Measurements from ENCODE around the gene EPS8. TPM values are rescaled to one million over a fixed set of nuclear protein-coding genes. Genes with fewer than 3 reads are reported as not detected.

The EPS8 gene
- total RNA-seq, 1 experiment from 2014 or later: 133 TPM

GRCh38 chr12:15602051-15602672, 187.0 kb downstream of the EPS8 start:
- DNase-seq (ENCODE audit: low read depth): peak; percentile 96
- in situ Hi-C loops (cut with HindIII; ENCODE audit: low pct_unique_long_range_greater_than_20kb, low sequenced_read_pairs): no loop called here

GRCh38 chr12:15601210-15601800, 187.9 kb downstream of the EPS8 start:
- peak; percentile 91 for DNase-seq (ENCODE audit: low read depth)
- in situ Hi-C loops (cut with HindIII; ENCODE audit: low pct_unique_long_range_greater_than_20kb, low sequenced_read_pairs): no loop called here

GRCh38 chr12:15600223-15600935, 188.8 kb downstream of the EPS8 start:
- in situ Hi-C loops (cut with HindIII; ENCODE audit: low pct_unique_long_range_greater_than_20kb, low sequenced_read_pairs): no loop called here
- DNase-seq (ENCODE audit: low read depth): peak; percentile 73

DNA sequence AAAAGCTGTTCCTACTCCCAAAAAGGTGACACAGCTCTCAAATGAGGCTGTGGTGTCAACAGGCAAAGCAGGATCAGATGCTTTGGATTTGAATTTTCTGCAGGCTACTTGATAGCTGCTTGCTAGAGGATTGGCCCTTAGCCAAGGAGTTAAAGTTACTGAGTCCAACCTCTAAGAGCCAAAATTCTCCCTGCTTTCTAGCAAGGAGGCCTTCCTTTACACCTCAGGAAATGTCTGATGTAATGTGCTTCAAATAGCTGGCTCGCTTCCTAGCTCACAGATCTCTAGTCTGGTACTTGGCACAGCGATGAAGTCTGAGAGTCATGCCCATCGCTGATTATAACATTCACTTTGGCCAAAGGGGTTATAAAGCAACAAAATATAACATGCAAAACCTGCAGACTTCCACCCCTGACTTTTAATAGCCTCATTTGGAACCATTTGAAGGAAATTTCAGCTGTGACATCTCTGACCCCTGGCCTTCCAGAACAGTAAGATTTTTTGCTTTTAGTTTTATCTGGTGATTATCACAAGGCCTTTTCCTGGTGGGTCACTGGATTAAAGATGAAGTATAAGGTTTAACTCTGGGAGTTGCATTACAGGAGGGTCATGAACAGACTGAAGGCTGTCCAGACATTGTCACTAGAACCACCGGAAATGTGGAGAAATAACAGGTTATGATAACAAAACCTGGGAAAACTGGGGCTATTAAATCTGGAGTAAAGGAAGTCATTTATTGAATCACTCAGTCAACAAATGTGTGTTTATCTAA, 189.7 kb downstream of the EPS8 start:
- in situ Hi-C loops (cut with HindIII; ENCODE audit: low pct_unique_long_range_greater_than_20kb, low sequenced_read_pairs): no loop called here
- no peak for DNase-seq (ENCODE audit: low read depth)

DNA sequence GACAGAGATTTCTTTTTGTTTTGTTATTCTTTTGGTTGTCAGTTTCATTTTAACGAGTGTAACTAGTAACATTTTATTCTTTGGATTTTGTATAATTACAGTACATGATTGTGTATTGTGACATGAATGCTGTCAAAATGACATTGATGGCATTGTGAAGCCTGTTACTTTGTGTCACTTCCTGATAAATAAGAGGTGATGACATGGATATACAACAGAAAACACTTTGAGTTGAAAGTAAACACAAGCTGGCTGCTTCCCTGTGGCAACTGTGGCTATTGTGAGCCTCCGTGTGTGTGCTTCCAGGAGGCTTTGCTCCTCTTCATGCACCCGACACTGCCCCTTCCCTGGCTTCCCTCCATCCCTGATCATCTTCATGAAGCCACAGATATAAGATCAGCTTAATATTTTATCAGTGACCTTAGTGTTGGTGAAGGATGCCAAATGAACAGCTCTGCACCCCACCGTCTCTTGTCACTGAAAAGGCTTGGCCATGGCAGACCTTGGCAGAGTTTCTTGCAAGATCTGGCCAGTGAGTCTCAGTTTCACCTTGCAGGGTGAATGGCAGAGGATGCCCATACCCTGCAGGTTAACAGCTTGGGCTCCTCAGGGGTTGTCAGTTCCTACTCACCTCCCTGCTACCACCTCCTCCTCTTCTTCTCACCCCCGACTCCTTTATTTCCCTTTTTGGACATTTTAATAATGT, 191.9 kb downstream of the EPS8 start:
- in situ Hi-C loops (cut with HindIII; ENCODE audit: low pct_unique_long_range_greater_than_20kb, low sequenced_read_pairs): no loop called here
- no peak for DNase-seq (ENCODE audit: low read depth)

DNA sequence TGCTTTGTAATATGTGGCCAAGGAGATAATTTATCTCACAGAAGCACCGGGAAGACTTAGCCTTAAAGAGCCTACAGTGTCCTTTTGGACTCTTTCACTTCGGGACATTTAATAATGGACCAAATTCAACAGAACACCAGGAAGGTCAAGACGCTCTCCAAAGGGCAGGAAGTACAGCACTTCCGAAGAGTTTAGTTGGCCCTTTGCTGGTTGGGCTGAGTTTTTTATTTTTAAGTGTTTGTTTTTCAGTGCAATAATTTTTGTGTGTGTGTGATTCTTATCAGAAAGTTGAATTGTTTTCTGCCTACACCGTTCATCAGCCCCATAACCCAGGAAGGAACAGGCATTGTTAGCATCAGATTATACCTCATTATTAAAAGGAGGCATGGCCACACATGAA, 193.0 kb downstream of the EPS8 start:
- no peak for DNase-seq (ENCODE audit: low read depth)
- in situ Hi-C loops (cut with HindIII; ENCODE audit: low pct_unique_long_range_greater_than_20kb, low sequenced_read_pairs): no loop called here

DNA sequence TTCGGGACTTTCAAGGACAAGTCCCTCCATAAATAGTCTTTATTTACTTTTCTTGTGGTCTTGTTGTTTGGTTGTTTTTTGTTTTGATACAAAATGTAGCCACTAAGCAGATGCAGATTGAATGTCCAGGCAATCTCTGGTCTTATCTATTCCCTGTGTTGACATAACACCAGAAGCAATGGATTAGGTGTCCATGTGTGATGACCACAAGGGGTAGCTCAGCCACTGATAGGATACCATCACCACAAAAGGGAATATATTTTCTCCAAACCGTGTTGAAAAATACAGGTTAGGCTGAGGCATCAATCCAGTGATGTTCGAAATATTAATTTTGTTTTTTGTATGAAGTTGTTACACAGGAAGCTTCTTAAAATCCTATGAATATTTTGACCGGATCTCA, 196.3 kb downstream of the EPS8 start:
- no peak for DNase-seq (ENCODE audit: low read depth)
- in situ Hi-C loops (cut with HindIII; ENCODE audit: low pct_unique_long_range_greater_than_20kb, low sequenced_read_pairs): no loop called here

DNA sequence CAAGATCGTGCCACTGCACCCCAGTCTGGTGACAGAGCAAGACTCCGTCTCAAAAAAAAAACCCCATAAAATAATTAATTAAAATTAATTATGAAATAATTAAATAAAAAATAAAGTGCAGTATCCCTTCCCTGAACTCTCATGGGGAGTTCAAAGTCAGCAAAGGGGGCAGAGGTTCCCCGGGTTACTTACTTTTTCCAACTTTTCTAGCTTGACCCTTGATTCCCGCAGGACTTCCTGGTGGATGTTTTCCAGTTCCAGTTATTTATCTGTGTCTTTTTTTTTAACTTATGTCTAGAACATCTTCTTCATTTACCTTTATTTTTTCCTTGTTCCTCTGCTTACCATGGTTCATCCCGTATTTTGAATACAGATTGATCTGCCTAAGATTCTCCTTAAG, 197.4 kb downstream of the EPS8 start:
- in situ Hi-C loops (cut with HindIII; ENCODE audit: low pct_unique_long_range_greater_than_20kb, low sequenced_read_pairs): no loop called here

GRCh38 chr12:15590180-15590826, 198.9 kb downstream of the EPS8 start:
- in situ Hi-C loops (cut with HindIII; ENCODE audit: low pct_unique_long_range_greater_than_20kb, low sequenced_read_pairs): no loop called here
- DNase-seq (ENCODE audit: low read depth): peak; percentile 73

More for the DNA sequence above, 197.4 kb downstream of the EPS8 start:
- DNase-seq (ENCODE audit: low read depth): no peak

DNA sequence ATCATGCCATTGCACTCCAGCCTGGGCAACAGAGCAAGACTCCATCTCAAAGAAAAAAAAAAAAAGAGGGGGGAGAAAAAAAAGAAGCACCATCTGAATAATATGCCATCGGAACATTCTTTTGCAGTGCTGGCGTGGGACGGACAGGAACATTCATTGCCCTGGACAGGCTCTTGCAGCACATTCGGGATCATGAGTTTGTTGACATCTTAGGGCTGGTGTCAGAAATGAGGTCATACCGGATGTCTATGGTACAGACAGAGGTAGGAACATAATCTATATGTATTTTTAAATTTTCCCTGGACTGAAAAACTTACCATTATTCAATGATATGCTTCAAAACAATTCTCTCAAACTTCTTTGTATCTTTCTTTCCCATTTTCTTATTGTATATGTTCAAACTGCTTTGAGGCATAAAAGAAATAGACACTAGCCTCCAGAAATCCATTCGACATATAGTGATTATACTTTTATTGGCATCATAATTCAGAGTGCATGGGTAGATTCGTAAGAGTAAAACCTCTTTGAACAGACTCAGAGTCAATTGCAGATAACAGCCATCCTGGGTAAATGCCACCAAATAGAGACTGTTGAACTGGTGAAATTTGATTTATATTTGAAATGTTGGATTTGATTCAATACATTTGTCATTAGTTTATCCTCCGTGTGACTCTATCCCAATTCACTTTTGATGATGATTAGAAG, 199.7 kb downstream of the EPS8 start:
- no peak for DNase-seq (ENCODE audit: low read depth)
- in situ Hi-C loops (cut with HindIII; ENCODE audit: low pct_unique_long_range_greater_than_20kb, low sequenced_read_pairs): no loop called here

DNA sequence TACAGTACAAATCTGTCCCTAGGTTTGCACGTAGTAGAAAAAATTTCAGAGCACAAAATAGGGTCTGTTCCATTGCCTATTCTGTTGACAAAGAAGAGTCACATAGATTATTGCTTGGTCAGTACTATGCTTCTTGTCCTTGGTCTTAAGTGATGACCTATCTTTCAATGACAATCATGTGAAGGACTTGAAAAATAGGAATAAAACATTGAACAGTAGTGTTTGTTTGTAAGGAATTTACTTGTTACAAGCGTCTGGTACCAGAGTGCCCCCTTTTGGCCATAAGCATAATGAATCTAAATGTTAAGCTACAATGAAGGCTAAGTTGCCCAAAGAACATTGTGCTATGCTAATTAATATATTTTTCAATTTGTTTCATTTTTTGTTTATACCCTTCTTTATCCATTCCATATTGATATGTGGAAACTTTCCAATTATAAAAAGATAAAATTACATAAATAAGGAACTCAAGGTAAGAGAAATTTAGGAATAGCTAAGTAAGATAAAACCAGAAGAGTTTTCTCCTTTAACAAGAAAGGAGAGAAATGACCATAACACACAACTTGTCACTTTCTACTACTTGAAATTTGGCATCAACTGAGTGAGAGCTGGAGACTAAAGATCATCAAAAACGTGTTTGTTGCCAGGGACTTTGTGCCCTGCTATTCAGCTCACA, 204.7 kb downstream of the EPS8 start:
- in situ Hi-C loops (cut with HindIII; ENCODE audit: low pct_unique_long_range_greater_than_20kb, low sequenced_read_pairs): no loop called here
- no peak for DNase-seq (ENCODE audit: low read depth)

GRCh38 chr12:15583804-15584203, 205.4 kb downstream of the EPS8 start:
- in situ Hi-C loops (cut with HindIII; ENCODE audit: low pct_unique_long_range_greater_than_20kb, low sequenced_read_pairs): no loop called here
- DNase-seq (ENCODE audit: low read depth): no peak

DNA sequence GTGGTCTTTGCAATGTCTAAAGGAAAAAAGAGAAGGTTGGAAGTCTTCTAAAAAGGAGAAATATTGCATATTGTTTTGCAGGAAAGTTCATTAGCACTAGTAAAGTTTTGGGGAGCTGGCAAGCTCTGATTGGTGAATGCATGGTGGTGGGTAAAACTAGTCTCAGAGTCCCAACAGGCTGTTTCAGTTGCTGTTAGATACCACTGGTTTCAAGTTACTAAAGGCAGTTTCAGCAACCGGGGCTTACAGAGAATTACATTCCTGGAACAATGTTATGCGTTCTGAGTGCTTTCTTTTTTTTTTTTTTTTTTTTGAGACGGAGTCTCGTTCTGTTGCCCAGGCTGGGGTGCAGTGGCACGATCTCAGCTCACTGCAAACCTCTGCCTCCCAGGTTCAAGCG, 208.2 kb downstream of the EPS8 start:
- DNase-seq (ENCODE audit: low read depth): no peak
- in situ Hi-C loops (cut with HindIII; ENCODE audit: low pct_unique_long_range_greater_than_20kb, low sequenced_read_pairs): no loop called here

DNA sequence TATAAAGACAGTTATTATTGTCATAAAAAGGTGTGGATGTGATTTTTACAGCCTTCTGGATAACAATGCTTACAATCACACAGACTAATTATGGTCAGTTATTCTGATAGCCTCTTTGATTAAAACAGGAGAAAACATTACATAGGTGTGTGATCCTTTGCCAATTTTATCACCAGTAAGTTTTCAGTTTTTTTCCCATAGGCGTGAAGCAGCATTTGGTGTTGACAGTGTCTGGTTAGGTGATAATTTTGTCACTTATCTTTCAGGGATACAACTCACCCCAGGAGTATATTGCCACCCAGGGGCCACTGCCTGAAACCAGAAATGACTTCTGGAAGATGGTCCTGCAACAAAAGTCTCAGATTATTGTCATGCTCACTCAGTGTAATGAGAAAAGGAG, 208.8 kb downstream of the EPS8 start:
- DNase-seq (ENCODE audit: low read depth): no peak
- in situ Hi-C loops (cut with HindIII; ENCODE audit: low pct_unique_long_range_greater_than_20kb, low sequenced_read_pairs): no loop called here

GRCh38 chr12:15575671-15576541, 213.3 kb downstream of the EPS8 start:
- in situ Hi-C loops (cut with HindIII; ENCODE audit: low pct_unique_long_range_greater_than_20kb, low sequenced_read_pairs): no loop called here

GRCh38 chr12:15574353-15574752, 214.8 kb downstream of the EPS8 start:
- in situ Hi-C loops (cut with HindIII; ENCODE audit: low pct_unique_long_range_greater_than_20kb, low sequenced_read_pairs): no loop called here
- DNase-seq (ENCODE audit: low read depth): no peak

More at GRCh38 chr12:15575671-15576541, 213.3 kb downstream of the EPS8 start:
- DNase-seq (ENCODE audit: low read depth): no peak

Data from Caki2 (cell line).